Liver (tissue), 3 donors: Measurements from ENCODE around the gene SLC28A3.

ENCODE experiments used
- CTCF ChIP-seq: fragments of 150-350 bp; IDR thresholded peaks from 2 replicates; pipeline ENCODE4 v1.5.1; 2017; ENCODE audit warnings: improper control_type of control experiment, low read depth, low read length; ENCODE audit not compliant: missing input control
- FOXA1 ChIP-seq: IDR thresholded peaks from 2 replicates; pipeline ENCODE4 v1.6.1; 2016; ENCODE audit warnings: antibody characterized with exemption
- TAF1 ChIP-seq: conservative IDR thresholded peaks from 2 replicates; pipeline ENCODE4 v1.6.1; 2016; ENCODE audit warnings: antibody characterized with exemption, mild to moderate bottlenecking
- ZBTB33 ChIP-seq: IDR thresholded peaks from 2 replicates; pipeline ENCODE4 v1.6.1; 2016; ENCODE audit warnings: antibody characterized with exemption
- donor health status: healthy.
- donor health status: healthy.

GRCh38 chr9:84296146-84296843 is 44.3 kb downstream of the SLC28A3 start:
- TF ChIP-seq CTCF (no peak), FOXA1 (no peak), TAF1 (no peak), ZBTB33 (no peak)
